IPS-18c (cell line): Measurements from ENCODE around the gene SERTAD1.
"Not testable (repeated sequence)": the region's sequence is repeated elsewhere in the genome, so short reads cannot be mapped to it uniquely, and the experiment has no call there.

Experiments used
- H3K4me3 ChIP-seq: 2 replicates; pipeline ENCODE4 v1.7.0; 2013; ENCODE audit warnings: low read depth, mild to moderate bottlenecking, low read length, moderate library complexity; ENCODE audit not compliant: insufficient read depth
- H3K9me3 ChIP-seq: one replicate; pipeline ENCODE4 v1.6.1; 2013; ENCODE audit warnings: mild to moderate bottlenecking, low read length, moderate library complexity; ENCODE audit not compliant: control insufficient read depth, insufficient read depth

Gene SERTAD1, protein sequence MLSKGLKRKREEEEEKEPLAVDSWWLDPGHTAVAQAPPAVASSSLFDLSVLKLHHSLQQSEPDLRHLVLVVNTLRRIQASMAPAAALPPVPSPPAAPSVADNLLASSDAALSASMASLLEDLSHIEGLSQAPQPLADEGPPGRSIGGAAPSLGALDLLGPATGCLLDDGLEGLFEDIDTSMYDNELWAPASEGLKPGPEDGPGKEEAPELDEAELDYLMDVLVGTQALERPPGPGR

DNA sequence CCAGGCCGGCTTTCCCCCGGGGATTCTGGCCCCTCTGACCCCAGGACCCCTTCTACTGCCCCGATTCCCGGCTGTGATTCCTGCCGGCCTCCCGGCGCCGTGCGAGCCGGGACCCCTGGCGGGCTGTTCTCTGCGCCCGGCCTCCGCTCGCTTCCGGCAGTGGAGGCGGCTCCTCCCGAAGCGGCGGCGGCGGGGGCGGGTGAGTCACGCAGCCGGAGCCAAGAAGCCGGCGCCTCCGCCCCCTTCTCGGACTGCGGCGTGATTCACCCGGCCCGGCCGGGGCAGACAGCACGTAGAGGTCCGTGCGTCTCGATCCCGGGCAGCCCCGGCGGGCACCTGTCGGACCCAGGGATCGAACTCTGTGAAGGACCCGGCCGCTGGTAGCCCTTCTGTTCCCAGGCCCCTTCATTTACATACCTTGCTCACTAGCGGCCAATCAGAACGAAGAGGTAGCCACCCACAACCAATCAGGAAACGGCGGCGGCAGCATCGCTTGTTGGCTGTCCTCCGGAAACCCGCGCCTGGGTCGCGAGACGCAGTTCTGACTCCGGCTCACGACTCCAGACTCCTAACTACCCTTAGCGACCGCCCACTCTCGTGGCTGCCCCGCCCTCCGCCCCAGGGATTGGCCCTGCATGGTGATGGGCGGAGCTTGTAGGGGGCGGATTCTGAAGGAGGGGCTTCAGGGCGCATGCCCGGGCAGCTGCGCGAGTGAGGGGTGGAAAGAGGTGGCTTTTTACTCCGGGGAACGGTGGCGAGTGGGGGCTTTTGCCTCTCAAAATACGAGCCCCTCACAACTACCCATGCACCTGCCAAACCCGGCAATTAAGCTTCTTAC, at the start of gene SERTAD1:
SERTAD1 (minus strand) TSS at position 543 of the 838 bp plus-strand sequence. CDS start 2,446 bp downstream, outside the sequence.
- H3K9me3 ChIP-seq: peaks cover 4% of the 10 kb centered on the region
- peak within 1 kb of the TSS; percentile 83 for H3K4me3 ChIP-seq

DNA sequence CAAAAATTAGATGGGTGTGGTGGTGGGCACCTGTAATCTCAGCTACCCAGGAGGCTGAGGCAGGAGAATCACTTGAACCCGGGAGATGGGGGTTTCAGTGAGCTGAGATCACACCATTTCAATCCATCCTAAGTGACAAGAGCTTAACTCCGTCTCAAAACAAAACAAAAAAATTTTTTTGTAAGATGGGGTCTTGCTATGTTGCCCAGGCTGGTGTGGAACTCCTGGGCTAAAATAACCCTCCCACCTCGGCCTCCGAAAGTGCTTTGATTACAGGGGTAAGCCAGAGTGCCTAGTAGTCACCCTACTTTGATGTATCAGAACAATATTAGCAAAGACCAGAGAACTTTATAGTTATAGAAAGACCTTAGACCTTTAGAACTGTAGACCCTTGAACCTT, 48.9 kb upstream of the SERTAD1 start:
- Histone ChIP-seq H3K9me3 (no peaks in the 10 kb centered on the region), H3K4me3 (no peak overlapping the region)

DNA sequence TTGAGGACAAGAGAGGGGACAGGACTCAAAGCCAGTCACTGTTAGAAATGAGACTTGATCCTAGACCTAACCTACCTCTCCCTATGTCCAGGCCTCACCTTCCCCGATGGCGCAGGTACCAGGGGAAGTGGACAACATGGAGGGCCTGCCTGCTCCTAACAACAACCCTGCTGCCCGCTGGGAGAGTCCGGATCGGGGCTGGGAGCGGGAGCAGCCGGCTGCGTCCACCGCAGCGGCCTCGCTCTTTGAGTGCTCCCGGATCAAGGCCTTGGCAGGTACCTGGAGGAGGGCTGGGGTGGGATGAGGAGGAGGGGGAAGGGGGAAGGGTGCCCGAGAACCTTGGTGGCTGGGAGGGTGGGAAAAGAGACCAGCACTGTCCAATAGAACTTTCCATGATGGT, 46.7 kb upstream of the SERTAD1 start:
- no peak overlapping the region for H3K4me3 ChIP-seq
- no peaks in the 10 kb centered on the region for H3K9me3 ChIP-seq

DNA sequence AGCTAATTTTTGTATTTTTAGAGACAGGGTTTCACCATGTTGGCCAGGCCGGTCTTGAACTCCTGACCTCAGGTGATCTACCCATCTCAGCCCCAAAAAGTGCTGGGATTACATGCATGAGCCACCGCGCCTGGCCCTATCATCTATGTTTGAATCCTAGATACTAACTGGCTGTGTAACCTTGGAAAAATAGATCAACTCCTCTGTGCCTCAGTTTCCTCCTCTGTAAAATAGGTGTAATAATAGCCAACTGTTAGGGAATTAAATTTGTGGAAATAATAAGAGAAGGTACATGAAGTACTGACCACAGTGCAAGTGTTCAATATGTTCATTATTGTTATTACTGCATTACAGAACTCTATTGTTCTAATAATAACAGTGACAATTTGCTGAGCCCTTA, 45.3 kb upstream of the SERTAD1 start:
- H3K4me3 ChIP-seq: no peak overlapping the region
- no peaks in the 10 kb centered on the region for H3K9me3 ChIP-seq

DNA sequence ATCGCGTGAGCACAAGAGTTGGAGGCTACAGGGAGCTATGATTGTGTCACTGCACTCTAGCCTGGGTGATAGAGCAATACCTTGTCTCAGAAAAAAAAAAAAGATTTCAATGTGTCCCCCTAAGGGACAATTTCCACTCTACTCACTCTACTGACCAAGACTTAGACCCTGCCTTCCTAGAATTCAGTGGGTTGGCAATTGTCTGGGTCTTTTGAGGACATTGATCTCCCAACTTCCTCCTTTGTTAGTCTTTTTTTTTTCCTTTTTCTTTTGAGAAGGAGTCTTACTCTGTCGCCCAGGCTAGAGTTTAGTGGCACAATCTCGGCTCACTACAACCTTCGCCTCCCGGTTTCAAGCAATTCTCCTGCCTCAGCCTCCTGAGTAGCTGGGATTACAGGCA, 43.2 kb upstream of the SERTAD1 start:
- Histone ChIP-seq H3K9me3 (no peaks in the 10 kb centered on the region), H3K4me3 (no peak overlapping the region)

DNA sequence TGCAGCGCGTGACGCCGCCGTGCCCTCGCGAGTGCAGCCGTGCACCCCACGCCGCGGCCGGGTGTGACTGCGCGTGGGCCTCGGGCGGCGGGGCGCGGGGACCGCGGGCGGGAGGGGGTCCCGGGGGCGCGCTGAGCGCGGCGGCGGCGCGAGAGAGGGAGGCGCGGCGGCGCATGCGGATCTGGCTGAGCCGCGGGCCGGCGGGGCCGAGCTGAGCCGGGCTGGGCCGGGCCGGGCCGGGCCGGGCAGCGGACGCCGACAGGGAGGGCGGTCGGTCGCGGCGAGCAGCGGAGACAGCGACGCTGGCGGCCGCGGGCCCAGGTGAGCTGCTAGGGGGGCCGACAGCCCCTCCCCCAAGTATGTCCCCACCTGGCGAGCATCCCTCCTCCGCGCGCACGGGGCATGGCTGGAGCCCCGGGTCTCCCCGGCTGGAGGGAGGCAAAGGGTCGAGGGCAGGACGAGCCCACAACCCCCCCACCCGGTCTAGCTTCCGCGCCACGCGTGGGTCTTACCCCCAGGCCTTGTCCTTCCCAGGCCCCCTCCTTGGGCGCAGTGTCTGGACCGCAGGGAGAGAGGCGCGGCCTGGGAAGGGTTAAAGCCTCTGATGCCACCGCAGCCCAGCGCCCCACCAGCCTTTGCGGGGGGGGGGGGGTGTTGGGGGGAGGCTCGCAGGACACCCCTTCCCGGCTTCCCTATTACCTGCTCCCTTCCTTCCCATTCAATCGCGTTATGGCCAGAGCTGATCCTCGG, 41.4 kb upstream of the SERTAD1 start, which contains the start of gene SPTBN4:
SPTBN4 (plus strand) TSS at position 17 of the 750 bp plus-strand sequence. CDS start 5,621 bp downstream, outside the sequence.
- no peaks in the 10 kb centered on the region for H3K9me3 ChIP-seq
- H3K4me3 ChIP-seq: peak within 1 kb of the TSS; percentile 41

DNA sequence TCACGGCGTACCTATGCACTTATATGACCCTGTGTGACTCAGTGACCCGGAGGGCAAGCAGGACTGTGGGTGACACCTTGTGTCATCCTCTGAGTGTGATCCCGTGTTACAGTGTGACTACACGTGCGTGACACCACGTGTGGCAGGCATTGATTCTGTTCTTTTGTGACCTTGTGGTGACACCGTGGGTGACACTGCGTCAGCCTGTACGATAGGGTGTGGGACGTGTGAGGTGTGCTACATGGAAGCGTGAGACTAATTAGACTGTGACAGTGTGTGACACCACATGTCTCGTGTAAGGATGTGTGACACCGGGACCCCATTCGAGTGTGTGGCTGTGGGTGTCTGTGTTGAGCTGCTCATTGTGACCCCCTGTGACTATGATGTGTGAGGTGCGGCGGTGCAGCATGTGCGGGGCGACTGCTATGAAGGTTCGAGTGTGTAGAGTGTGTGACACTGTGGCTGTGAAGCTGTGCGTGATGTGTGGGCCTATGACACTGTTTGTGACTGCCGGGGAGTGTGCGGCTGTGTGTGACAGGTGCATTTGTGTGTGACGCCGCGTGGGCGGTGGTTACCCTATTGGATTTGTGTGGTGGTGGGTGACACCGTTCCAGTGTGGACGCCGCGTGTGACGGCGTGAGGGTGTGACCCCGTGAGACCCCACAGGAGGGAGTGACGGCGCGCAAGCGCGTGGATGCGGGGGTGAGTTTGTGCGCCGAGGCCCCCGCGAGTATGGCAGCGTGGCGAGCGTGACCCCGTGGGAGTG, 40.6 kb upstream of the SERTAD1 start:
- Histone ChIP-seq H3K9me3 (no peaks in the 10 kb centered on the region), H3K4me3 (peak overlapping the region; percentile 41)

DNA sequence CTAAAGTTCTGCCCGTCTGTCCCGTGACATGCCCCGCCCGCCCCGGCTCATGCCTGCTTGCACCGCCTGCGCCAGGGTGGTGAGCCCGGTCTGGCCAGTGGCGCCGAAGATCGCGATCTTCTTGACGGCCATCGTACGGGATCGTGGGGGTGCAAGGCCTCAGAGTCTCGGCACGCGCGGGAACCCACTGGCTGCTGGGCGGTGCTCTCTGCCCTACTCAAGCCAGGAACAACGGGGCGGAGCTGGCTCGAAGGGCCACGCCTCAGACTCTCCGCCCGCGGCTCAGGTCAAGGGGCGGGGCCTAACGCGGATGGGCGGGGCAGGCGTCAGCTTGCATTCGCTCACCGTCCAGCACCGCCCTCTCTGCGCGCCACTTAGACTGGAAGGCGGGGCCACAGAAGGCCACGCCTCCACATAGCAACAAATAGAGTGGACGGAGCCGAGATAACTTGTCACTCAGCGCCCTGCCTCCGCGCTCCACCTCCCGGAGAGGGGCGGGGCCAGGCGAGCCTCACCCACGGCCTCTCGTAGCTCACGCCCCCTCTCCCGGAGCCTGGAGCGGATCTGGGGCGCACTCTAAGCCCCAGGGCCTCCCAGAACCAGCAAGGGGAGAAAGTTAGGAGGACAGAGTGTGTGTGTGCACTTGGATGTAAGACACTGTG, 39.9 kb upstream of the SERTAD1 start, which contains the start of gene BLVRB:
BLVRB (minus strand) TSS at position 189 of the 662 bp plus-strand sequence; CDS start at position 132, 57 bp downstream.
- H3K9me3 ChIP-seq: no peaks in the 10 kb centered on the region
- peak within 1 kb of the TSS; percentile 78 for H3K4me3 ChIP-seq

DNA sequence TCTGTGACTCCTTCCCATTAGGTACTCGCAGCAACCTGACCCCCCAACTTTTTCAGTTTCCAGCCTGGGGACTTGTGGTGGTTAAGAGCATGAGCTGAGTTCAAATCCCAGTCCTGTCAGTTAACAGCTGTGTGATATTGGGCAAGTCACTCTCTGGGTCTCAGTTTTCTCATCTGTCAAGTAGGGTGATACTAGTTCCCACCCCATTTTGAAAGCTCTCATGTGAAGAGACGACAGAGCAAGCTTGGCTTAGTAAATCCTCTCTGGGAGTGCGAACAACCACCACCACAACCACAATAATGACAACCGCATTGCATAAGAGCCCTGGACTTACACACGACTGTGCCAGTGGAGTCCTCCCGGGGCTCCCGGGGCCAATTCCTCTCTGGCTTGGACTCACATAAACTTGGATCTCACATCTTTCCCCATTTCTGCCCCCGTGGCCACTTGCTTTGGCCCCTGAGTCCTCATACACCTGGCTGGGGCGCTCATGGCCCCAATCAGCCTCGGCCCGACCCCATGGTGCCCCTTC, 39.3 kb upstream of the SERTAD1 start:
- Histone ChIP-seq H3K9me3 (no peaks in the 10 kb centered on the region), H3K4me3 (peak overlapping the region; percentile 78)

DNA sequence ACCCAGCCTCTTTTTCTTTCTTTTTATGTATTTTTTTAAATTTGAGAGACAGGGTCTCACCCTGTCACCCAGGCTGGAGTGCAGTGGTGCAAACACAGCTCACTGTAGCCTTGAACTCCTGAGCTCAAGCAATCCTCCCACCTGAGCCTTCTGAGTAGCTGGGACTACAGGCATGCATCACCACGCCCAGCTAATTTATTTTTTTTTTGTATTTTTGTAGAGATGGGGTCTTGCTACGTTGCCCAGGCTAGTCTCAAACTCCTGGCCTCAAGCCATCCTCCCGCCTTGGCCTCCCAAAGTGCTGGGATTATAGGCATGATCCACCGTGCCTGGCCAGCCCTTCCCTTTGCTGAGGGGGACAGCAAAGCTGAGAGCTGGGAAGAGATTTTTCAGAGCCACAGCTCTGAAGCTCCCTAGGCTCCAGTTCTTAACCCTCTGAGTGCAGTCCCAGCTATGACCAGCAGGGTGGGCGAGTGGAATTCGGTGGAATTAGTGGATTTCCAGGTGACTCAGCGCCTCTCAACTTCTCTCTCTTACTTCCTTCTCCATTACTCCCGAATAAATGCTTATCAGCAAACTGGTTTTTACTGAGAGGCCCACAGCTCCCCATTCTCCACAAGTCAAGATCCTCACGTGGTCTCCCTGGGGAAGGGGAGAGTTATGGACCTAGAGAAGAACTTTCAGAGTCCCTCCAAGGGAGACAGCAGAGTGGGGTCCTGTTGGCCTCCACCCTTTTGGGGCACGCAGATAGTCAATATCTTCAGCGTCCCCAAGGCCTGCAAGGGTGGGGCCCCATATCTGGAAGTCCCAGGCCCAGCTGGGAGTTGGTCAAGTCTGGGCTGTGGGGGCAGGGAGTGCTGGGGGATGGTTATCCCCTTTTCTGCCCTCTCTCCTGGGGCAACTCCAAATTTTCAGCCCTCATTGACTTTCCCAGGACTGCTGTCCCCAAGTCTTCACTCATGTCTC, 38.5 kb upstream of the SERTAD1 start:
- Histone ChIP-seq H3K4me3 (peak overlapping the region; percentile 78; the same call in 1 of the 2 replicates), H3K9me3 (no peaks in the 10 kb centered on the region)

DNA sequence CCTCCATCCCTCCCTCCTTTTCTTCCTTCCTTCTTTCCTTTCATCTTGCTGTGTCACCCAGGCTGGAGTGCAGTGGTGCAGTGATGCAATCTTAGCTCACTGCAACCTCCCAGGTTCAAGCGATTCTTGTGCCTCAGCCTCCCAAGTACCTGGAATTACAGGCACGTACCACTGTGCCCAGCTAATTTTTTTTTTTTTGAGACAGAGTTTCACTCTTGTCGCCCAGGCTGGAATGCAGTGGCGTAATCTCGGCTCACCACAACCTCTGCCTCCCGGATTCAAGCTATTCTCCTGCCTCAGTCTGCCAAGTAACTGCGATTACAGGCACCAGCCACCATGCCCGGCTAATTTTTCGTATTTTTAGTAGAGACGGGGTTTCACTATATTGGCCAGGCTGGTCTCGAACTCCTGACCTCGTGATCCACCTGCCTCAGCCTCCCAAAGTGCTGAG, 37.8 kb upstream of the SERTAD1 start:
- H3K9me3 ChIP-seq, H3K4me3 ChIP-seq: not testable (repeated sequence)

DNA sequence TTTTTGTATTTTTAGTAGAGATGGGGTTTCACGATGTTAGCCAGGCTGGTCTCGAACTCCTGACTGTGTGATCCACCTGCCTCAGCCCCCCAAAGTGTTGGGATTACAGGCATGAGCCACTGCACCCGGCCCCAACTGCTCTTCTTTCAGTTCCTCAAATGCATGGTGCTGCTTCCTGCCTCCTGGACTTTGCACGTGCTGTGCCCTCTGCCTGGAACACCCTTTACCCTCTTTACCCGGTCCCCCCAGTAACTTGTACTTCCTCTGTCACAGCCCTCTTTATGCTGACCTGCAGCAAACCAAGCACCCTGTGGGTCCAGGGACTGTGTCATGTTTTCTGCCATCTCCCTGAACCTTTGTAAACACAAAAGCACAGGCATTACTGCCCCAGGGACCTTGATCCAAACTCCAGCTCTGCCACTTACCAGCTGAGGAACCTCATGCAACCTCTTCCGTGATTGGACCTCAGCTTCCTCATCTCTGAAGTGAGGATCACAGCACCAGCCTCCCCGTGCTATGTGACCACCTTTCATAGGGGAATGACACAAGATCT, 36.0 kb upstream of the SERTAD1 start:
- Histone ChIP-seq H3K9me3 (no peaks in the 10 kb centered on the region), H3K4me3 (no peak overlapping the region)

DNA sequence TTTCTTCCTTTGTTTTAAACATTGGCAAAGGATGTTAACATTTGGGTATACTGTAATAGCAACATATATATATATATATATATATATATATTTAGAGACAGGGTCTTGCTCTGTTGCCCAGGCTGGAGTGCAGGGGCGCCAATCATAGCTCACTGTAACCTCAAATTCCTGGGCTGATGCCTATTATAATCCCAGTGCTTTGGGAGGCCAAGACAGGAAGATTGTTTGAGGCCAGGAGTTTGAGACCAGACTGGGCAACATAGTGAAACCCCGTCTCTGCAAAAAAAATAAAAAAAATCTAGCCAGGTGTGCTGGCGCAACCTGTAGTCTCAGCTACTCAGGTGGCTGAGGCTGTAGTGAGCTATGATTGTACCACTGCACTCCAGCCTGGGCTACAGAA, 34.4 kb upstream of the SERTAD1 start:
- no peak overlapping the region for H3K4me3 ChIP-seq
- H3K9me3 ChIP-seq: no peaks in the 10 kb centered on the region

DNA sequence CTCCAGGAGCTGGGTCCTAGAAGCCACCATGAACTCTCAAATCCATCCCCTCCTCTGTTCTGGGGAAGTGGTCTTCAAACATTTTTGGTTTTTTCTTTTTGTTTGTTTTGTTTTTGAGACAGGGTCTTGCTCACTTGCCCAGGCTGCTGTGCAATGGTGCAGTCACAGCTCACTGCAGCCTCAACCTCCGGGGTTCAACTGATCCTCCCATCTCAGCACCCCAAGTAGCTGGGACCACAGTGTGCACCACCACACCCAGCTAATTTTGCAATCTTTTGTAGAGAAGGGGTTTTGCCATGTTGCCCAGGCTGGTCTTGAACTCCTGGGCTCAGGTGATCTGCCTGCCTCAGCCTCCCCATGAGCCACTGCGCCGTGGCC, 32.8 kb upstream of the SERTAD1 start:
- no peaks in the 10 kb centered on the region for H3K9me3 ChIP-seq

More for the DNA sequence above, 32.8 kb upstream of the SERTAD1 start:
- no peak overlapping the region for H3K4me3 ChIP-seq
